GM23338 (cell line): ENCODE results near the gene PRELID1.

ENCODE experiments used
- EZH2 ChIP-seq: fragments of 200-600 bp; sonication (generic); IDR thresholded peaks from one replicate; pipeline ENCODE4 v1.8.0; 2017; ENCODE audit warnings: antibody characterized with exemption, mild to moderate bottlenecking, low read depth; ENCODE audit not compliant: unreplicated experiment
- TF ChIP-seq, protein P1 (sequence below), 2 experiments: fragments of 200-600 bp in 1 of 2; sonication (generic) in 1 of 2; conservative IDR thresholded peaks; 2 replicates each; pipeline versions ENCODE4 v1.5.1 to v1.6.1; 2016 to 2017; ENCODE audit warnings: antibody characterized with exemption in 2 of 2, low read depth in 2 of 2, mild to moderate bottlenecking in 2 of 2, moderate library complexity in 1 of 2

DNA sequence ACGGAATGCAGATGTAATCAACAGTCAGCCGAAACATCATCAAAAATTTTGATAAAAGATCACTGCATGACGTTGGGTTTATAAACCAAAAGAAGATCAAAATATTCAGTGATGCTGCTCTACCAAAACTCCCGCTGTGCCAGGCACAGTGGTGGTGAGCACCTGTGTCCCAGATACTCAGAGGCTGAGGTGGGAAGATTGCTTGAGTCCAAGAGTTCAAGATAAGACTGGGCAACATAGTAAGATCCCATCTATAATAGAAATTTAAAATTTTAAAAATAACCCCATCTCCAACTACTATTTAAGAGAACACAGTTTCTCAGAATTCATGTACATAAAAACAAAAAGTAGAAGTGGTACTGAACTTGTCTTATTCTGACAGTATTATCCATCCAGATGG is 44.1 kb downstream of the PRELID1 start:
- TF ChIP-seq EZH2: no peak
- TF ChIP-seq, protein P1, sequence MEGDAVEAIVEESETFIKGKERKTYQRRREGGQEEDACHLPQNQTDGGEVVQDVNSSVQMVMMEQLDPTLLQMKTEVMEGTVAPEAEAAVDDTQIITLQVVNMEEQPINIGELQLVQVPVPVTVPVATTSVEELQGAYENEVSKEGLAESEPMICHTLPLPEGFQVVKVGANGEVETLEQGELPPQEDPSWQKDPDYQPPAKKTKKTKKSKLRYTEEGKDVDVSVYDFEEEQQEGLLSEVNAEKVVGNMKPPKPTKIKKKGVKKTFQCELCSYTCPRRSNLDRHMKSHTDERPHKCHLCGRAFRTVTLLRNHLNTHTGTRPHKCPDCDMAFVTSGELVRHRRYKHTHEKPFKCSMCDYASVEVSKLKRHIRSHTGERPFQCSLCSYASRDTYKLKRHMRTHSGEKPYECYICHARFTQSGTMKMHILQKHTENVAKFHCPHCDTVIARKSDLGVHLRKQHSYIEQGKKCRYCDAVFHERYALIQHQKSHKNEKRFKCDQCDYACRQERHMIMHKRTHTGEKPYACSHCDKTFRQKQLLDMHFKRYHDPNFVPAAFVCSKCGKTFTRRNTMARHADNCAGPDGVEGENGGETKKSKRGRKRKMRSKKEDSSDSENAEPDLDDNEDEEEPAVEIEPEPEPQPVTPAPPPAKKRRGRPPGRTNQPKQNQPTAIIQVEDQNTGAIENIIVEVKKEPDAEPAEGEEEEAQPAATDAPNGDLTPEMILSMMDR (conservative IDR thresholded peaks at IDR 0.05; ENCODE audit: low read depth in 2 of 2): no peak
